Measurements from ENCODE around the gene MGAT5B.

- TF ChIP-seq CTCF (IDR thresholded peaks at IDR 0.05; ENCODE audit: low read depth, low read length, poor library complexity, severe bottlenecking) (no peak), EZH2phosphoT487 (IDR thresholded peaks at IDR 0.05; ENCODE audit: borderline replicate concordance, low read length) (no peak)
These were observed 31.2 kb downstream of the MGAT5B start for GRCh38 chr17:76899414-76899813.

Data from DOHH2 (cell line).